Measurements from ENCODE around the gene EEPD1. TPM values are rescaled to one million over a fixed set of nuclear protein-coding genes. Genes with fewer than 3 reads are reported as not detected.

EEPD1 gene
- total RNA-seq, 1 experiment from 2014 or later = 7.8 TPM

DNA sequence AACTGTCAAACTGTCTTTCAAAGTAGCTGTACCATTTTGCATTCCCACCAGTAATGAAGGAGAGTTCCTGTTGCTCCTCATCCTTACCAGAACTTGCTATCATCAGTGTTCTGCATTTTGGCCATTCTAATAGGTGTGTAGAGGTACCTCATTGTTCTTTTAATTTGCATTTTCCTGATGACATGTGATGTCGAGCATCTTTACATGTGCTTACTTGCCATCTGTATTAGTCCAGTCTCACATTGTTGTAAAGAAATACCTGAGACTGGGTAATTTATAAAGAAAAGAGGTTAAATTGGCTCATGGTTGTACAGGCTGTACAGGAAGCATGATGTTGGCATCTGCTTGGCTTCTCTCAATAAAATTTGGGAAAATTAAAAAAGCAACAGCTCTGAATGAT, 38.7 kb upstream of the EEPD1 start:
- CTCF ChIA-PET = interaction anchor here (1.3 kb wide), 1 partner anchor 205 kb away, joined by 3 read pairs; no protein-coding TSS in a partner anchor

More for the DNA sequence above, 38.7 kb upstream of the EEPD1 start:
- Mint-ChIP-seq H3K36me3 (no peaks in the 10 kb centered on the region), H3K4me3 (no peak overlapping the region), H3K4me1 (peaks cover 7% of the 10 kb centered on the region), H3K27ac (no peak overlapping the region), H3K27me3 (ENCODE audit: low read depth) (no peaks in the 10 kb centered on the region), H3K9me3 (0 out of 2 replicates have a peak, but pooled peaks cover 2% of the 10 kb centered on the region)
- POLR2A ChIA-PET = no interaction called here
- no peak for DNase-seq (ENCODE audit: low spot score)
- TF ChIP-seq MYBL2 (CRISPR knock-in tag; IDR thresholded peaks at IDR 0.05) = no peak
- TF ChIP-seq EMX1 (CRISPR knock-in tag; IDR thresholded peaks at IDR 0.05) = no peak
- TF ChIP-seq ZNF138 (CRISPR knock-in tag; conservative IDR thresholded peaks at IDR 0.05) = no peak
- TF ChIP-seq ZNF121 (CRISPR knock-in tag; IDR thresholded peaks at IDR 0.05) = no peak
- TF ChIP-seq ESRRA (CRISPR knock-in tag; IDR thresholded peaks at IDR 0.05; ENCODE audit: borderline replicate concordance) = no peak
- TF ChIP-seq OVOL2 (CRISPR knock-in tag; IDR thresholded peaks at IDR 0.05; ENCODE audit: borderline replicate concordance) = no peak
- TF ChIP-seq MXD4 (CRISPR knock-in tag; IDR thresholded peaks at IDR 0.05; ENCODE audit: borderline replicate concordance) = no peak
- no peak for TF ChIP-seq ZNF396 (CRISPR knock-in tag; IDR thresholded peaks at IDR 0.05; ENCODE audit: borderline replicate concordance)
- TF ChIP-seq, protein P1, sequence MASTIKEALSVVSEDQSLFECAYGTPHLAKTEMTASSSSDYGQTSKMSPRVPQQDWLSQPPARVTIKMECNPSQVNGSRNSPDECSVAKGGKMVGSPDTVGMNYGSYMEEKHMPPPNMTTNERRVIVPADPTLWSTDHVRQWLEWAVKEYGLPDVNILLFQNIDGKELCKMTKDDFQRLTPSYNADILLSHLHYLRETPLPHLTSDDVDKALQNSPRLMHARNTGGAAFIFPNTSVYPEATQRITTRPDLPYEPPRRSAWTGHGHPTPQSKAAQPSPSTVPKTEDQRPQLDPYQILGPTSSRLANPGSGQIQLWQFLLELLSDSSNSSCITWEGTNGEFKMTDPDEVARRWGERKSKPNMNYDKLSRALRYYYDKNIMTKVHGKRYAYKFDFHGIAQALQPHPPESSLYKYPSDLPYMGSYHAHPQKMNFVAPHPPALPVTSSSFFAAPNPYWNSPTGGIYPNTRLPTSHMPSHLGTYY (CRISPR knock-in tag; IDR thresholded peaks at IDR 0.05) = no peak
- TF ChIP-seq, protein P2, sequence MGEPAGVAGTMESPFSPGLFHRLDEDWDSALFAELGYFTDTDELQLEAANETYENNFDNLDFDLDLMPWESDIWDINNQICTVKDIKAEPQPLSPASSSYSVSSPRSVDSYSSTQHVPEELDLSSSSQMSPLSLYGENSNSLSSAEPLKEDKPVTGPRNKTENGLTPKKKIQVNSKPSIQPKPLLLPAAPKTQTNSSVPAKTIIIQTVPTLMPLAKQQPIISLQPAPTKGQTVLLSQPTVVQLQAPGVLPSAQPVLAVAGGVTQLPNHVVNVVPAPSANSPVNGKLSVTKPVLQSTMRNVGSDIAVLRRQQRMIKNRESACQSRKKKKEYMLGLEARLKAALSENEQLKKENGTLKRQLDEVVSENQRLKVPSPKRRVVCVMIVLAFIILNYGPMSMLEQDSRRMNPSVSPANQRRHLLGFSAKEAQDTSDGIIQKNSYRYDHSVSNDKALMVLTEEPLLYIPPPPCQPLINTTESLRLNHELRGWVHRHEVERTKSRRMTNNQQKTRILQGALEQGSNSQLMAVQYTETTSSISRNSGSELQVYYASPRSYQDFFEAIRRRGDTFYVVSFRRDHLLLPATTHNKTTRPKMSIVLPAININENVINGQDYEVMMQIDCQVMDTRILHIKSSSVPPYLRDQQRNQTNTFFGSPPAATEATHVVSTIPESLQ (CRISPR knock-in tag; IDR thresholded peaks at IDR 0.05) = no peak
- TF ChIP-seq ZNF263 (CRISPR knock-in tag; IDR thresholded peaks at IDR 0.05; ENCODE audit: low read depth) = no peak
- TF ChIP-seq, protein P3, sequence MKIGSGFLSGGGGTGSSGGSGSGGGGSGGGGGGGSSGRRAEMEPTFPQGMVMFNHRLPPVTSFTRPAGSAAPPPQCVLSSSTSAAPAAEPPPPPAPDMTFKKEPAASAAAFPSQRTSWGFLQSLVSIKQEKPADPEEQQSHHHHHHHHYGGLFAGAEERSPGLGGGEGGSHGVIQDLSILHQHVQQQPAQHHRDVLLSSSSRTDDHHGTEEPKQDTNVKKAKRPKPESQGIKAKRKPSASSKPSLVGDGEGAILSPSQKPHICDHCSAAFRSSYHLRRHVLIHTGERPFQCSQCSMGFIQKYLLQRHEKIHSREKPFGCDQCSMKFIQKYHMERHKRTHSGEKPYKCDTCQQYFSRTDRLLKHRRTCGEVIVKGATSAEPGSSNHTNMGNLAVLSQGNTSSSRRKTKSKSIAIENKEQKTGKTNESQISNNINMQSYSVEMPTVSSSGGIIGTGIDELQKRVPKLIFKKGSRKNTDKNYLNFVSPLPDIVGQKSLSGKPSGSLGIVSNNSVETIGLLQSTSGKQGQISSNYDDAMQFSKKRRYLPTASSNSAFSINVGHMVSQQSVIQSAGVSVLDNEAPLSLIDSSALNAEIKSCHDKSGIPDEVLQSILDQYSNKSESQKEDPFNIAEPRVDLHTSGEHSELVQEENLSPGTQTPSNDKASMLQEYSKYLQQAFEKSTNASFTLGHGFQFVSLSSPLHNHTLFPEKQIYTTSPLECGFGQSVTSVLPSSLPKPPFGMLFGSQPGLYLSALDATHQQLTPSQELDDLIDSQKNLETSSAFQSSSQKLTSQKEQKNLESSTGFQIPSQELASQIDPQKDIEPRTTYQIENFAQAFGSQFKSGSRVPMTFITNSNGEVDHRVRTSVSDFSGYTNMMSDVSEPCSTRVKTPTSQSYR (CRISPR knock-in tag; IDR thresholded peaks at IDR 0.05) = no peak
- TF ChIP-seq, protein P4, sequence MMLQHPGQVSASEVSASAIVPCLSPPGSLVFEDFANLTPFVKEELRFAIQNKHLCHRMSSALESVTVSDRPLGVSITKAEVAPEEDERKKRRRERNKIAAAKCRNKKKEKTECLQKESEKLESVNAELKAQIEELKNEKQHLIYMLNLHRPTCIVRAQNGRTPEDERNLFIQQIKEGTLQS (CRISPR knock-in tag; conservative IDR thresholded peaks at IDR 0.05) = no peak
- TF ChIP-seq, protein P5, sequence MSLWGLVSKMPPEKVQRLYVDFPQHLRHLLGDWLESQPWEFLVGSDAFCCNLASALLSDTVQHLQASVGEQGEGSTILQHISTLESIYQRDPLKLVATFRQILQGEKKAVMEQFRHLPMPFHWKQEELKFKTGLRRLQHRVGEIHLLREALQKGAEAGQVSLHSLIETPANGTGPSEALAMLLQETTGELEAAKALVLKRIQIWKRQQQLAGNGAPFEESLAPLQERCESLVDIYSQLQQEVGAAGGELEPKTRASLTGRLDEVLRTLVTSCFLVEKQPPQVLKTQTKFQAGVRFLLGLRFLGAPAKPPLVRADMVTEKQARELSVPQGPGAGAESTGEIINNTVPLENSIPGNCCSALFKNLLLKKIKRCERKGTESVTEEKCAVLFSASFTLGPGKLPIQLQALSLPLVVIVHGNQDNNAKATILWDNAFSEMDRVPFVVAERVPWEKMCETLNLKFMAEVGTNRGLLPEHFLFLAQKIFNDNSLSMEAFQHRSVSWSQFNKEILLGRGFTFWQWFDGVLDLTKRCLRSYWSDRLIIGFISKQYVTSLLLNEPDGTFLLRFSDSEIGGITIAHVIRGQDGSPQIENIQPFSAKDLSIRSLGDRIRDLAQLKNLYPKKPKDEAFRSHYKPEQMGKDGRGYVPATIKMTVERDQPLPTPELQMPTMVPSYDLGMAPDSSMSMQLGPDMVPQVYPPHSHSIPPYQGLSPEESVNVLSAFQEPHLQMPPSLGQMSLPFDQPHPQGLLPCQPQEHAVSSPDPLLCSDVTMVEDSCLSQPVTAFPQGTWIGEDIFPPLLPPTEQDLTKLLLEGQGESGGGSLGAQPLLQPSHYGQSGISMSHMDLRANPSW (CRISPR knock-in tag; conservative IDR thresholded peaks at IDR 0.05; ENCODE audit: low read depth) = no peak
- no peak for TF ChIP-seq SMAD4 (CRISPR knock-in tag; IDR thresholded peaks at IDR 0.05)
- no peak for TF ChIP-seq GABPB1 (CRISPR knock-in tag; IDR thresholded peaks at IDR 0.05)
- no peak for TF ChIP-seq CREM (CRISPR knock-in tag; IDR thresholded peaks at IDR 0.05)
- TF ChIP-seq, protein P6, sequence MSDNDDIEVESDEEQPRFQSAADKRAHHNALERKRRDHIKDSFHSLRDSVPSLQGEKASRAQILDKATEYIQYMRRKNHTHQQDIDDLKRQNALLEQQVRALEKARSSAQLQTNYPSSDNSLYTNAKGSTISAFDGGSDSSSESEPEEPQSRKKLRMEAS (CRISPR knock-in tag; IDR thresholded peaks at IDR 0.05) = no peak
- TF ChIP-seq ELF4 (CRISPR knock-in tag; IDR thresholded peaks at IDR 0.05; ENCODE audit: low read depth) = no peak
- no peak for ATAC-seq
